C4-2B (cell line): ENCODE data around the gene SFMBT1.

ENCODE experiments used
- ZFX ChIP-seq: fragments of 450-650 bp; IDR thresholded peaks from 2 replicates; pipeline ENCODE4 v1.6.1; 2017
- TF ChIP-seq, protein P1 (sequence below): fragments of 450-650 bp; conservative IDR thresholded peaks from 2 replicates; pipeline ENCODE4 v1.5.1; 2017; ENCODE audit warnings: mild to moderate bottlenecking

- TF ChIP-seq, protein P1, sequence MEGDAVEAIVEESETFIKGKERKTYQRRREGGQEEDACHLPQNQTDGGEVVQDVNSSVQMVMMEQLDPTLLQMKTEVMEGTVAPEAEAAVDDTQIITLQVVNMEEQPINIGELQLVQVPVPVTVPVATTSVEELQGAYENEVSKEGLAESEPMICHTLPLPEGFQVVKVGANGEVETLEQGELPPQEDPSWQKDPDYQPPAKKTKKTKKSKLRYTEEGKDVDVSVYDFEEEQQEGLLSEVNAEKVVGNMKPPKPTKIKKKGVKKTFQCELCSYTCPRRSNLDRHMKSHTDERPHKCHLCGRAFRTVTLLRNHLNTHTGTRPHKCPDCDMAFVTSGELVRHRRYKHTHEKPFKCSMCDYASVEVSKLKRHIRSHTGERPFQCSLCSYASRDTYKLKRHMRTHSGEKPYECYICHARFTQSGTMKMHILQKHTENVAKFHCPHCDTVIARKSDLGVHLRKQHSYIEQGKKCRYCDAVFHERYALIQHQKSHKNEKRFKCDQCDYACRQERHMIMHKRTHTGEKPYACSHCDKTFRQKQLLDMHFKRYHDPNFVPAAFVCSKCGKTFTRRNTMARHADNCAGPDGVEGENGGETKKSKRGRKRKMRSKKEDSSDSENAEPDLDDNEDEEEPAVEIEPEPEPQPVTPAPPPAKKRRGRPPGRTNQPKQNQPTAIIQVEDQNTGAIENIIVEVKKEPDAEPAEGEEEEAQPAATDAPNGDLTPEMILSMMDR, result no peak
- TF ChIP-seq ZFX, result no peak
Observed at GRCh38 chr3:52889901-52890300, 156.0 kb downstream of the SFMBT1 start.
